GM13977 (cell line): Measurements from ENCODE around the gene PTP4A2.

Experiments
- DNase-seq: peaks from one replicate; pipeline ENCODE4 v3.0.0; 2012; ENCODE audit warnings: low spot score
- in situ Hi-C: fragments of 300-500 bp; cut with MboI; formaldehyde crosslinking; loops from one replicate; pipeline ENCODE4 v1.12.0; 2022; ENCODE audit warnings: low sequenced_read_pairs, low pct_unique_long_range_greater_than_20kb, mixed read lengths, inconsistent platforms; ENCODE audit not compliant: unreplicated experiment
- TF ChIP-seq, protein P1 (sequence below): IDR thresholded peaks from 2 replicates; pipeline ENCODE4 v1.5.1; 2012; ENCODE audit warnings: mild to moderate bottlenecking, control low read depth; ENCODE audit not compliant: insufficient read depth; ENCODE audit errors: extremely low read depth, missing control alignments

The PTP4A2 gene

DNA sequence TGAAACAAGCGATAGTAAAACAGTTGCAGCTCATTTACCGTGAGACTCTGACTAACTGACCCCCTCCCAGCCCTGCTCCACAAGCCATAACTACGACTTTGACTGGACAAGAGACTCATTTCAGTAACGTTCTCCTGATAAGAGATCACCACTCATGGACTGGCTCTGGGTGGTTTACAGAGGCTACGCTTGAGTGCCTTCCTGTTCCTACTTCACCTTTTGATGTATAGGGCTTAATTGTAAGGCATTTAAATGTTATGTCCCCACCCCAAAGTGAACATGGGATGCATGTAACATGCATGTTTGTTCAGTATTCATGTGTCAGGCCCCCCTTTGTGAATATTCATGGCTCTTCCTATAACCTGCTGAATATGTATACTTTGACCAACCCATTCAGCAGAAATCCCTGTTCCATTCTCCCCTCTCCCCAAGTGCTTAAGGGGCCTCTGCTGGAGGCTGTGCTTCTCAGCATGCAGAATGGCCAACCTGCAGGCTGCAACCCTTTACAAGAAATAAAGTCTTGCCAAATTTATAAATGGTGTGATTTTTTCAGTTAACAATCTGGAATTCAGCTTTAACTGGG, 71.6 kb downstream of the PTP4A2 start:
- in situ Hi-C loops, result no loop called here
- DNase-seq, result peak; percentile 62
- TF ChIP-seq, protein P1, sequence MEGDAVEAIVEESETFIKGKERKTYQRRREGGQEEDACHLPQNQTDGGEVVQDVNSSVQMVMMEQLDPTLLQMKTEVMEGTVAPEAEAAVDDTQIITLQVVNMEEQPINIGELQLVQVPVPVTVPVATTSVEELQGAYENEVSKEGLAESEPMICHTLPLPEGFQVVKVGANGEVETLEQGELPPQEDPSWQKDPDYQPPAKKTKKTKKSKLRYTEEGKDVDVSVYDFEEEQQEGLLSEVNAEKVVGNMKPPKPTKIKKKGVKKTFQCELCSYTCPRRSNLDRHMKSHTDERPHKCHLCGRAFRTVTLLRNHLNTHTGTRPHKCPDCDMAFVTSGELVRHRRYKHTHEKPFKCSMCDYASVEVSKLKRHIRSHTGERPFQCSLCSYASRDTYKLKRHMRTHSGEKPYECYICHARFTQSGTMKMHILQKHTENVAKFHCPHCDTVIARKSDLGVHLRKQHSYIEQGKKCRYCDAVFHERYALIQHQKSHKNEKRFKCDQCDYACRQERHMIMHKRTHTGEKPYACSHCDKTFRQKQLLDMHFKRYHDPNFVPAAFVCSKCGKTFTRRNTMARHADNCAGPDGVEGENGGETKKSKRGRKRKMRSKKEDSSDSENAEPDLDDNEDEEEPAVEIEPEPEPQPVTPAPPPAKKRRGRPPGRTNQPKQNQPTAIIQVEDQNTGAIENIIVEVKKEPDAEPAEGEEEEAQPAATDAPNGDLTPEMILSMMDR, result no peak

DNA sequence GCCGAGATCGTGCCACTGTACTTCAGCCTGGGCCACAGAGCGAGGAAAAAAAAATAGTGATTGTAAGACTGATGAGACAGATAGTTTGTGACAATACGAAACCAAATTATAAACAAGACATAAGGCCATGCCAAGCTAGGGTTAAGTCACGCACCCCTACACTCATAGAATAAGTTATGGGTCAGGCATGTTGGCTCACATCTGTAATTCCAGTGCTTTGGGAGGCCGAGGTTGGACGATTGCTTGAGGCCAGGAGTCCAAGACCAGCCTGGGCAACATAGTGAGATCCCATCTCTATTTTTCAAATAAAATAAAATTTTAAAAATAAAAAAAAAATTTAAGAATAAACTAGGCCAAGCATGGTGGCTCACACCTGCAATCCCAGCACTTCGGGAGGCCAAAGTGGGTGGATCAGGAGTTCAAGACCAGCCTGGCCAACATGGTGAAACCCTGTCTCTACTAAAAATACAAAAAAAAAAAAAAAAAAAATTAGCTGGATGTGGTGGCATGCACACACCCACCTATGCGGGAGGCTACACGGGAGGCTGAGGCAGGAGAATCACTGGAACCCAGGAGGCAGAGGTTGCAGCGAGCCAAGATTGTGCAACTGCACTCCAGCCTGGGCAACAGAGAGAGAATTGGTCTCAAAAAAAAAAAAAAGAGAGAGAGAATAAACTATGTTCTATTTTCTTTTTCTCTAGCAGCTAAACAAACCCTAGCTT, 72.3 kb downstream of the PTP4A2 start:
- in situ Hi-C loops, result no loop called here
- no peak for DNase-seq
- TF ChIP-seq, protein P1, result no peak

DNA sequence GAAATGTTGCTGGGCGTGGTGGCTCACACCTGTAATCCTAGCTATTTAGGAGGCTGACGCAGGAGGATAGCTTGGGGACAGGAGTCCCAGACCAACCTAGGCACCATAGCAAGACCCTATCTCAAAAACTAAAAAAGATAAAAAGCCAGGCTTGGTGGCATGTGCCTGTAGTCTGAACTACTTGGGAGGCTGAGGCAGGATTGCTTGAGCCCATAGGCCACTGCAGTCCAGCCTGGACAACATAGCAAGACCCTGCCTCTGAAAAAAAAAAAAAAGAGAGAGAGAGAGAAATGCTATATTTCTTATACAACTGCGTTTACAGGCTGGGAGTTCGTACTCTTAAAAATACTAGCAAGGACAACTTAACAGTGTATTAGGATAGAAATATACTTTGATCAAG, 76.1 kb downstream of the PTP4A2 start:
- TF ChIP-seq, protein P1, result no peak
- in situ Hi-C loops, result no loop called here
- DNase-seq, result no peak

DNA sequence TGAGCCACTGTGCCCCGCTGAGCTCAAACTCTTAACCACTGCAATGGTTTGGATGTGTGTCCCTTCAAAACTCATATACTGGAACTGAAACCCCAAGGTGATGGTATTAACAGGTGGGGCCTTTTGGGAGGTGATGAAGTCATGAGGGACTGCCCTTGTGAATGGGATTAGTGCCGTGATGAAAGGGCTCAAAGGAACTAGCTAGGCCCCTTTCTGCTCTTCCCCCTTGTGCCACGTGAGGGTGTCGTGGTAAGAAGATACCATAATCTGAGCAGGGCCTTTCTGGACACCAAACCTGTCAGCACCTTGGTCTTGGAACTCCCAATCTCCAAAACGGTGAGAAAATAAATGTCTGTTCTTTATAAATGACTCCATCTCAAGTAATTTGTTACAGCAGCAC, 76.8 kb downstream of the PTP4A2 start:
- in situ Hi-C loops, result no loop called here
- DNase-seq, result no peak
- TF ChIP-seq, protein P1, result peak; percentile 58

DNA sequence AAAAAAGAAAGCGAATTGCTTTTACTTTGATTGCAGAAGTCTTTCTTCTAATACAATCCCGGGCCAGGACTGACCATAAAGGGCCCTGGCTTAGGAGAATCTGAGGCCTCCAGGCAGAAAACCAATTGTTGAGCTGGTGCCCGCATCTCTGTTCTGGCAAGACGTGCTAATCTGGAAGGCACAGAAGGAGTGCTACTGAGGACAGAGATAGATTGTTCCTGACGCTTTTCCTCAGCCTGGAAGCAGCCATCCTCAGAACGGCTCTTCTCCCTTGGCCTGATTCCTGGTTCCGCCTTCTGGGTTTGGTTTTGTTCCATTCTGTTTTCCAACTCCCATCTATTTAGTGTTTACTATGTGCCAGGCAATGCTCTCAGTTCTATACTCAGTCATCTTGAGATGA, 77.6 kb downstream of the PTP4A2 start:
- in situ Hi-C loops, result no loop called here
- TF ChIP-seq, protein P1, result no peak
- DNase-seq, result no peak

DNA sequence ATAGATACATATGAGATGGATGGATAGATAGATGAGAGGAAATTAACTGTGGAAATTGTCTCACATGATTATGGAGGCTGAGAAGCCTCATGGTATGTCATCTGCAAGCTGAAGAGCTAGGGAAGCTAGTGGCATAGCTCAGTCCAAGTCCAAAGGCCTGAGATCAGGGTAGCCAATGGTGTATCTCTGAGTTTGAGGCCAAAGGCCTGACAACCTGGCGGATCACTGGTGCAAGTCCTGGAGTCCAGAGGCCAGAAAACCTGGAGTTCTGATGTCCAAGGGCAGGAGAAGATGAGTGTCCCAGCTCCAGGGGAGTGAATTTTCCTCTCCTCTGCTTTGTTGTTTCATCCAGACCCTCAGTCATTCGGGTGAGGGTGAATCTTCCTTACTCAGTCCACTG, 78.4 kb downstream of the PTP4A2 start:
- in situ Hi-C loops, result no loop called here
- TF ChIP-seq, protein P1, result no peak
- DNase-seq, result no peak
